Raji (cell line): ENCODE data around the gene OR52K1.

ENCODE experiments used
- POLR2A ChIP-seq: IDR thresholded peaks from 2 replicates; pipeline ENCODE4 v1.6.1; 2011; ENCODE audit warnings: low read depth, low read length, control low read depth; ENCODE audit not compliant: insufficient read depth

OR52K1 gene

DNA sequence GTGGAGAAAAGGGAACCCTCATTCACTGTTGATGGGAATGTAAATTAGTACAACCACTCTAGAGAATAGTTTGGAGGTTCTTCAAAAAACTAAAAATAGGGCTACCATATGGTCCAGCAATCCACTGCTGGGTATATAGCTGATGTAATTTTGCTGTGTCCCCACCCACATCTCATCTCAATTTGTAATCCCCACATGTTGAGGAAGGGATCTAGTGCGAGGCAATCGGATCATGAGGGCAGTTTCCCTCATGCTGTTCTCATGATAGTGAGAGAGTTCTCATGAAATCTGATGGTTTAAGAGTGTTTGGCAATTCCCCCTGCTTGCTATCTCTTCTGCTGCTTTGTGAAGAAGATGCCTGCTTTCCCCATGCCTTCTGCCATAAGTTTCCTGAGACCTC is 45.5 kb downstream of the OR52K1 start:
- no peak for TF ChIP-seq POLR2A

DNA sequence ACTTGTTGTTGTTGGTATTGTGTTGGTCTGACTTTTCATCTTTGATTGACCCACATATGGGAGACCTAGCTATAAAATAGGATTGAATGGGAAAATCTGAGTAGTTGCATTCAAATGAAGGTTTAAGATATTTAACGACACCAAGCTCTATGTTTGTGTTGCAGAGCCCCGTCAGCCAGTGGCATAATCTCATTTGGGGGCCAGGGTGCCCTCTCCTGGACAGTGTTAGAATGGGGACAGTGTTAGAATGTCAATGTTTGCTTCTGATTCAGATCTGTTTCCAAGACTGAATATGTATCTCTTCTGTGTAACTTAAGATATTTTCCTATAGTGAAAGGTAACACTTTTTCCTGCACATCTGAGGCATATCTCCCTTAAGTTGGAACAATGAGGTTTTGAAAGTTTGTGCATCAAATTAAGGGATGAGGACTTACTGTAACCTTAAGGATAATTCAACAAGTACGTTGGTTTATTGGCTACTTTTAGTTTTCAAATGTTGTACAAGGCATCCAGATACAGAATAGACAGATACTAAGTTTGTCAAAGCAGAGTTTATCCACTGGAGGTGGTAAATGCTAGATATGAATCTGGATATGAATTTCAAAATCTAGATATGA is 57.3 kb downstream of the OR52K1 start:
- TF ChIP-seq POLR2A, result no peak

DNA sequence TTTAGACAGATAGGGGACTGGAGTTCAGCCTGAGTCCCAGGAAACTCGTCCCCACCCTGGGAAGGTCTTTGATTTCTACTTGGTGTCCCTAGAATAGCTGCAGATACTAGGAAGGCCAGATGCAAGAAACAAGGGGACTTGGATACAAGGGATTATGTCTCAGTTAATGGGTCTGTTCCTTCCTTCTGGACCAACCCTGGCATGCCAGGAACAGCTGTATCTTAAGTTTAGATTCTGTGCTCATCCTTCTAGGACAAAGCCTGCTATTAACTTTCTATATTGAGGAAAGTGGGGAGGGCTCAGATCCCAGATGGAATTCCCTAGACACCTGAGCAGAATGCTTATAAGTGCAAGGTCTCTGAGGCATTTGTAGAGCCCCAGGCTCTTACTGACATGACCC is 58.6 kb downstream of the OR52K1 start:
- no peak for TF ChIP-seq POLR2A
